HEK293 (cell line): ENCODE measurements around the gene SKI.
A peak's percentile ranks its signal among the peaks of the same experiment; 100 is the strongest.

Source experiments
- CTCF ChIA-PET: fragments of 350-600 bp; formaldehyde crosslinking; extraction: SDS; loops from one replicate; lab custom pipeline; 2021; ENCODE audit warnings: antibody characterized with exemption; lab: Yijun Ruan, JAX
- POLR2A ChIA-PET: fragments of 300-600 bp; formaldehyde crosslinking; extraction: SDS; loops from one replicate; lab custom pipeline; 2020; ENCODE audit warnings: antibody characterized with exemption, inconsistent platforms; lab: Yijun Ruan, JAX
- H3K27ac ChIP-seq: fragments of 200-500 bp; sonication (Bioruptor generic); 2 replicates; pipeline ENCODE4 v1.5.1; 2014; ENCODE audit warnings: low read depth, low read length, control low read depth, inconsistent platforms; ENCODE audit errors: extremely low read depth
- H3K36me3 ChIP-seq, 2 experiments: fragments of 200-500 bp in 1 of 2; sonication (Bioruptor generic) in 1 of 2; 1 replicate in 1 of 2; 2 replicates in 1 of 2; pipeline ENCODE4 v1.5.1; 2014 to 2017; ENCODE audit warnings: inconsistent platforms in 2 of 2, low read length in 2 of 2; ENCODE audit not compliant: control insufficient read depth in 2 of 2, insufficient read depth in 1 of 2
- H3K4me1 ChIP-seq: fragments of 200-500 bp; sonication (Bioruptor generic); 2 replicates; pipeline ENCODE4 v1.5.1; 2014; ENCODE audit warnings: mild to moderate bottlenecking, low read length, inconsistent platforms; ENCODE audit not compliant: control insufficient read depth, insufficient read depth
- H3K4me3 ChIP-seq: 2 replicates; pipeline ENCODE4 v1.5.1; 2011; ENCODE audit warnings: low read depth, mild to moderate bottlenecking, control low read depth, low read length, moderate library complexity
- H3K9me3 ChIP-seq: fragments of 200-500 bp; sonication (Bioruptor generic); 2 replicates; pipeline ENCODE4 v1.5.1; 2014; ENCODE audit warnings: low read depth, low read length, inconsistent platforms; ENCODE audit not compliant: control insufficient read depth, insufficient read depth
- AEBP2 ChIP-seq: fragments of 450-650 bp; formaldehyde crosslinking; IDR thresholded peaks from 2 replicates; pipeline ENCODE4 v1.5.1; 2016; ENCODE audit warnings: missing biosample characterization, missing genetic modification characterization, borderline replicate concordance
- GLIS2 ChIP-seq: fragments of 450-650 bp; formaldehyde crosslinking; IDR thresholded peaks from 2 replicates; pipeline ENCODE4 v1.5.1; 2016; ENCODE audit warnings: missing biosample characterization, missing genetic modification characterization
- HIC1 ChIP-seq: fragments of 450-650 bp; formaldehyde crosslinking; IDR thresholded peaks from 2 replicates; pipeline ENCODE4 v1.5.1; 2016; ENCODE audit warnings: missing biosample characterization, missing genetic modification characterization
- KLF1 ChIP-seq: fragments of 450-650 bp; formaldehyde crosslinking; IDR thresholded peaks from 2 replicates; pipeline ENCODE4 v1.5.1; 2016; ENCODE audit warnings: missing biosample characterization, missing genetic modification characterization
- KLF10 ChIP-seq: fragments of 450-650 bp; IDR thresholded peaks from 2 replicates; pipeline ENCODE4 v1.5.1; 2018; ENCODE audit warnings: missing biosample characterization, mild to moderate bottlenecking, missing genetic modification characterization
- KLF9 ChIP-seq: fragments of 450-650 bp; formaldehyde crosslinking; IDR thresholded peaks from 2 replicates; pipeline ENCODE4 v1.5.1; 2016; ENCODE audit warnings: missing biosample characterization, missing genetic modification characterization, low read depth
- MYNN ChIP-seq: fragments of 450-650 bp; formaldehyde crosslinking; IDR thresholded peaks from 2 replicates; pipeline ENCODE4 v1.5.1; 2016; ENCODE audit warnings: missing biosample characterization, missing genetic modification characterization, borderline replicate concordance
- OSR2 ChIP-seq: fragments of 450-650 bp; formaldehyde crosslinking; IDR thresholded peaks from 2 replicates; pipeline ENCODE4 v1.5.1; 2016; ENCODE audit warnings: missing biosample characterization, missing genetic modification characterization
- PATZ1 ChIP-seq: fragments of 450-650 bp; formaldehyde crosslinking; IDR thresholded peaks from 2 replicates; pipeline ENCODE4 v1.5.1; 2016; ENCODE audit warnings: missing biosample characterization, missing genetic modification characterization
- SP2 ChIP-seq: fragments of 450-650 bp; formaldehyde crosslinking; IDR thresholded peaks from 2 replicates; pipeline ENCODE4 v1.5.1; 2016; ENCODE audit warnings: missing biosample characterization, missing genetic modification characterization
- SP7 ChIP-seq: fragments of 450-650 bp; formaldehyde crosslinking; IDR thresholded peaks from 2 replicates; pipeline ENCODE4 v1.5.1; 2016; ENCODE audit warnings: missing biosample characterization, missing genetic modification characterization
- TCF7L2 ChIP-seq: IDR thresholded peaks from 2 replicates; pipeline ENCODE4 v1.6.1; 2011; ENCODE audit warnings: low read depth, mild to moderate bottlenecking, inconsistent platforms, low read length, moderate library complexity, borderline replicate concordance
- ZBTB20 ChIP-seq: fragments of 450-650 bp; formaldehyde crosslinking; IDR thresholded peaks from 2 replicates; pipeline ENCODE4 v1.5.1; 2016; ENCODE audit warnings: missing biosample characterization, missing genetic modification characterization
- ZBTB48 ChIP-seq: fragments of 450-650 bp; formaldehyde crosslinking; IDR thresholded peaks from 2 replicates; pipeline ENCODE4 v1.5.1; 2016; ENCODE audit warnings: missing biosample characterization, missing genetic modification characterization
- ZBTB8A ChIP-seq: fragments of 450-650 bp; formaldehyde crosslinking; IDR thresholded peaks from 2 replicates; pipeline ENCODE4 v1.5.1; 2016; ENCODE audit warnings: missing biosample characterization, missing genetic modification characterization
- ZFHX2 ChIP-seq: fragments of 450-650 bp; formaldehyde crosslinking; conservative IDR thresholded peaks from 2 replicates; pipeline ENCODE4 v1.5.1; 2016; ENCODE audit warnings: missing biosample characterization, missing genetic modification characterization
- ZNF146 ChIP-seq: fragments of 450-650 bp; formaldehyde crosslinking; IDR thresholded peaks from 2 replicates; pipeline ENCODE4 v1.5.1; 2016; ENCODE audit warnings: missing biosample characterization, missing genetic modification characterization
- ZNF211 ChIP-seq: fragments of 450-650 bp; formaldehyde crosslinking; IDR thresholded peaks from 2 replicates; pipeline ENCODE4 v1.5.1; 2016; ENCODE audit warnings: low read depth, missing biosample characterization, missing genetic modification characterization
- ZNF239 ChIP-seq: fragments of 450-650 bp; formaldehyde crosslinking; IDR thresholded peaks from 2 replicates; pipeline ENCODE4 v1.5.1; 2016; ENCODE audit warnings: missing biosample characterization, missing genetic modification characterization
- ZNF248 ChIP-seq: fragments of 450-650 bp; formaldehyde crosslinking; IDR thresholded peaks from 2 replicates; pipeline ENCODE4 v1.5.1; 2017; ENCODE audit warnings: missing biosample characterization, missing genetic modification characterization
- ZNF398 ChIP-seq: fragments of 450-650 bp; formaldehyde crosslinking; IDR thresholded peaks from 2 replicates; pipeline ENCODE4 v1.5.1; 2017; ENCODE audit warnings: missing biosample characterization, missing genetic modification characterization
- ZNF416 ChIP-seq: fragments of 450-650 bp; formaldehyde crosslinking; IDR thresholded peaks from 2 replicates; pipeline ENCODE4 v1.5.1; 2016; ENCODE audit warnings: missing biosample characterization, missing genetic modification characterization
- ZNF514 ChIP-seq: fragments of 450-650 bp; formaldehyde crosslinking; IDR thresholded peaks from 2 replicates; pipeline ENCODE4 v1.5.1; 2016; ENCODE audit warnings: missing biosample characterization, missing genetic modification characterization
- ZNF529 ChIP-seq: fragments of 450-650 bp; formaldehyde crosslinking; IDR thresholded peaks from 2 replicates; pipeline ENCODE4 v1.5.1; 2017; ENCODE audit warnings: missing genetic modification characterization, missing biosample characterization; ENCODE audit not compliant: insufficient replicate concordance
- ZNF610 ChIP-seq: fragments of 450-650 bp; formaldehyde crosslinking; IDR thresholded peaks from 2 replicates; pipeline ENCODE4 v1.5.1; 2016; ENCODE audit warnings: missing biosample characterization, missing genetic modification characterization, borderline replicate concordance
- ZNF658 ChIP-seq: fragments of 450-650 bp; formaldehyde crosslinking; IDR thresholded peaks from 2 replicates; pipeline ENCODE4; 2016; ENCODE audit warnings: missing biosample characterization, missing genetic modification characterization
- ZNF677 ChIP-seq: fragments of 450-650 bp; IDR thresholded peaks from 2 replicates; pipeline ENCODE4 v1.5.0; 2018; ENCODE audit warnings: missing biosample characterization, mild to moderate bottlenecking, missing genetic modification characterization, moderate library complexity
- ZSCAN5A ChIP-seq: fragments of 450-650 bp; formaldehyde crosslinking; IDR thresholded peaks from 2 replicates; pipeline ENCODE4 v1.5.1; 2016; ENCODE audit warnings: missing biosample characterization, missing genetic modification characterization

Gene SKI

GRCh38 chr1:2231532-2232254 lies 3.6 kb downstream of the SKI start (continued):
- peak; percentile 61; the same call in 1 of the 2 replicates for TF ChIP-seq HIC1 (tag by site-specific recombination)
- no peak for TF ChIP-seq ZNF514 (tag by site-specific recombination)
- TF ChIP-seq KLF10 = peak; percentile 75
- peak; percentile 12; the same call in 1 of the 2 replicates for TF ChIP-seq ZBTB8A
- no peak for TF ChIP-seq ZNF529 (tag by site-specific recombination)
- TF ChIP-seq ZNF248 (tag by site-specific recombination) = no peak
- TF ChIP-seq SP2 (tag by site-specific recombination) = peak; percentile 80
- TF ChIP-seq PATZ1 = peak; percentile 34
- TF ChIP-seq KLF9 (tag by site-specific recombination) = peak; percentile 98
- TF ChIP-seq MYNN (tag by site-specific recombination) = no peak
- TF ChIP-seq GLIS2 (tag by site-specific recombination) = peak; percentile 47
- TF ChIP-seq ZNF610 (tag by site-specific recombination) = peak; percentile 17; the same call in 1 of the 2 replicates
- peak; percentile 87 for TF ChIP-seq KLF1
- peak; percentile 75 for TF ChIP-seq ZBTB48 (tag by site-specific recombination)
- no peak for TF ChIP-seq ZNF398
- no peak for TF ChIP-seq SP7 (tag by site-specific recombination)
- TF ChIP-seq OSR2 (tag by site-specific recombination) = peak; percentile 90
- TF ChIP-seq ZNF211 (tag by site-specific recombination) = no peak
- no peak for TF ChIP-seq ZNF416
- TF ChIP-seq TCF7L2 = peak; percentile 57
- peak; percentile 41; the same call in 1 of the 2 replicates for TF ChIP-seq ZBTB20 (tag by site-specific recombination)
- TF ChIP-seq, all 188 proteins: peak for 27

GRCh38 chr1:2232255-2232915 lies 4.3 kb downstream of the SKI start:
- peaks cover 22% of the 10 kb centered on the region for H3K4me1 ChIP-seq
- H3K36me3 ChIP-seq = peaks cover 0 to 36% of the 10 kb centered on the region in 2 experiments; a peak in 1 of 3 replicates
- POLR2A ChIA-PET = interaction anchor here (0.6 to 1.0 kb wide), 3 partner anchors 37 to 81 kb away, joined by 3 to 5 read pairs (median 3); no protein-coding TSS in a partner anchor
- no peaks in the 10 kb centered on the region for H3K9me3 ChIP-seq
- no peak overlapping the region for H3K27ac ChIP-seq
- CTCF ChIA-PET = interaction anchor here (0.5 to 0.8 kb wide), 2 partner anchors 37 to 954 kb away, joined by 3 read pairs; no protein-coding TSS in a partner anchor
- peak overlapping the region; percentile 78 for H3K4me3 ChIP-seq
- TF ChIP-seq ZNF146 (tag by site-specific recombination) (0 out of 2 replicates have a peak, but pooled peaks have one; percentile 3), KLF10 (no peak), ZNF529 (tag by site-specific recombination) (no peak), ZNF677 (no peak), ZNF658 (tag by site-specific recombination) (no peak), ZFHX2 (tag by site-specific recombination) (peak; percentile 83), ZSCAN5A (no peak), ZNF239 (tag by site-specific recombination) (no peak), AEBP2 (tag by site-specific recombination) (no peak)
